ENCODE results near the gene ARID2. TPM values are rescaled to one million over a fixed set of nuclear protein-coding genes. Genes with fewer than 3 reads are reported as not detected.

ARID2 gene
- total RNA-seq, 2 donors from 2014 or later = 26.8 to 29.1 TPM

- Histone ChIP-seq H3K27ac (no peak overlapping the region), H3K4me3 (no peak overlapping the region), H3K9ac (ENCODE audit: low read depth in 2 of 2, low read length in 2 of 2) (no peak overlapping the region), H3K36me3 (no peaks in the 10 kb centered on the region), H3K4me1 (no peaks in the 10 kb centered on the region), H3K9me3 (no peaks in the 10 kb centered on the region), H3K27me3 (no peaks in the 10 kb centered on the region)
- intact Hi-C loops (cut with DNase I) = no loop called here
- no peak for TF ChIP-seq CTCF (IDR thresholded peaks at IDR 0.05)
- DNase-seq = no peak
Measured at GRCh38 chr12:45688183-45688582, 41.3 kb upstream of the ARID2 start.

- intact Hi-C loops (cut with DNase I) = no loop called here
- H3K4me3 ChIP-seq = no peak overlapping the region
- DNase-seq = no peak
Measured at GRCh38 chr12:45695035-45695434, 34.5 kb upstream of the ARID2 start.

GRCh38 chr12:45695606-45696005 is 33.9 kb upstream of the ARID2 start:
- no peaks in the 10 kb centered on the region for H3K4me1 ChIP-seq

More at GRCh38 chr12:45695035-45695434, 34.5 kb upstream of the ARID2 start:
- TF ChIP-seq CTCF (IDR thresholded peaks at IDR 0.05) = no peak
- Histone ChIP-seq H3K36me3 (no peaks in the 10 kb centered on the region), H3K4me1 (no peaks in the 10 kb centered on the region), H3K27ac (no peak overlapping the region), H3K9me3 (no peaks in the 10 kb centered on the region), H3K27me3 (no peaks in the 10 kb centered on the region), H3K9ac (ENCODE audit: low read depth in 2 of 2, low read length in 2 of 2) (no peak overlapping the region)

GRCh38 chr12:45696049-45696448 is 33.5 kb upstream of the ARID2 start:
- Histone ChIP-seq H3K27ac (no peak overlapping the region), H3K4me1 (no peaks in the 10 kb centered on the region), H3K9ac (ENCODE audit: low read depth in 2 of 2, low read length in 2 of 2) (no peak overlapping the region), H3K27me3 (no peaks in the 10 kb centered on the region), H3K36me3 (no peaks in the 10 kb centered on the region), H3K9me3 (no peaks in the 10 kb centered on the region), H3K4me3 (no peak overlapping the region)
- DNase-seq = no peak
- TF ChIP-seq CTCF (IDR thresholded peaks at IDR 0.05) = no peak
- intact Hi-C loops (cut with DNase I) = no loop called here

More at GRCh38 chr12:45695606-45696005, 33.9 kb upstream of the ARID2 start:
- no peak for TF ChIP-seq CTCF (IDR thresholded peaks at IDR 0.05)
- DNase-seq = no peak
- Histone ChIP-seq H3K4me3 (no peak overlapping the region), H3K36me3 (no peaks in the 10 kb centered on the region), H3K27ac (no peak overlapping the region), H3K9ac (ENCODE audit: low read depth in 2 of 2, low read length in 2 of 2) (no peak overlapping the region), H3K9me3 (no peaks in the 10 kb centered on the region), H3K27me3 (no peaks in the 10 kb centered on the region)
- intact Hi-C loops (cut with DNase I) = no loop called here

- no peak for TF ChIP-seq CTCF (IDR thresholded peaks at IDR 0.05)
- H3K9me3 ChIP-seq = no peaks in the 10 kb centered on the region
- no peak overlapping the region for H3K27ac ChIP-seq
- no peak overlapping the region for H3K9ac ChIP-seq (ENCODE audit: low read depth in 2 of 2, low read length in 2 of 2)
- no peaks in the 10 kb centered on the region for H3K36me3 ChIP-seq
- no peaks in the 10 kb centered on the region for H3K27me3 ChIP-seq
- no peak overlapping the region for H3K4me3 ChIP-seq
- DNase-seq = no peak
- no peaks in the 10 kb centered on the region for H3K4me1 ChIP-seq
- intact Hi-C loops (cut with DNase I) = no loop called here
Measured at GRCh38 chr12:45697371-45697770, 32.1 kb upstream of the ARID2 start.

- Histone ChIP-seq H3K27ac (no peak overlapping the region), H3K4me3 (no peak overlapping the region), H3K9me3 (no peaks in the 10 kb centered on the region), H3K36me3 (no peaks in the 10 kb centered on the region), H3K27me3 (no peaks in the 10 kb centered on the region), H3K9ac (ENCODE audit: low read depth in 2 of 2, low read length in 2 of 2) (no peak overlapping the region), H3K4me1 (no peaks in the 10 kb centered on the region)
- intact Hi-C loops (cut with DNase I) = no loop called here
- TF ChIP-seq CTCF (IDR thresholded peaks at IDR 0.05) = no peak
- no peak for DNase-seq
Measured at GRCh38 chr12:45701296-45701695, 28.2 kb upstream of the ARID2 start.

All from colonic mucosa (tissue), 4 donors.